PFSK-1 (cell line): ENCODE results near the gene LBHD2.

Experiments used
- FOXP2 ChIP-seq: optimal IDR thresholded peaks from 2 replicates; pipeline ENCODE3; 2011; ENCODE audit warnings: borderline replicate concordance, control low read depth, inconsistent platforms; ENCODE audit not compliant: insufficient read depth; ENCODE audit errors: extremely low read length, extremely low read depth
- POLR2AphosphoS5 ChIP-seq: IDR thresholded peaks from 2 replicates; pipeline ENCODE4 v1.6.1; 2012; ENCODE audit warnings: low read depth, mild to moderate bottlenecking, control low read depth, low read length, moderate library complexity
- SIN3A ChIP-seq: IDR thresholded peaks from 2 replicates; pipeline ENCODE4 v1.6.1; 2012; ENCODE audit warnings: mild to moderate bottlenecking, low read length, moderate library complexity, borderline replicate concordance; ENCODE audit not compliant: insufficient read depth
- TAF1 ChIP-seq: IDR thresholded peaks from 2 replicates; pipeline ENCODE4 v1.6.1; 2012; ENCODE audit warnings: low read length, control low read depth, borderline replicate concordance; ENCODE audit not compliant: insufficient read depth
- TF ChIP-seq, protein P1 (sequence below), 2 experiments: IDR thresholded peaks; 2 replicates each; pipeline versions ENCODE4 v1.6.1 to v1.8.0; 2011 to 2012; ENCODE audit warnings: low read depth in 2 of 2, low read length in 2 of 2, control low read depth in 1 of 2, inconsistent platforms in 1 of 2, mild to moderate bottlenecking in 1 of 2, moderate library complexity in 1 of 2; ENCODE audit not compliant: insufficient read depth in 1 of 2

Gene LBHD2

DNA sequence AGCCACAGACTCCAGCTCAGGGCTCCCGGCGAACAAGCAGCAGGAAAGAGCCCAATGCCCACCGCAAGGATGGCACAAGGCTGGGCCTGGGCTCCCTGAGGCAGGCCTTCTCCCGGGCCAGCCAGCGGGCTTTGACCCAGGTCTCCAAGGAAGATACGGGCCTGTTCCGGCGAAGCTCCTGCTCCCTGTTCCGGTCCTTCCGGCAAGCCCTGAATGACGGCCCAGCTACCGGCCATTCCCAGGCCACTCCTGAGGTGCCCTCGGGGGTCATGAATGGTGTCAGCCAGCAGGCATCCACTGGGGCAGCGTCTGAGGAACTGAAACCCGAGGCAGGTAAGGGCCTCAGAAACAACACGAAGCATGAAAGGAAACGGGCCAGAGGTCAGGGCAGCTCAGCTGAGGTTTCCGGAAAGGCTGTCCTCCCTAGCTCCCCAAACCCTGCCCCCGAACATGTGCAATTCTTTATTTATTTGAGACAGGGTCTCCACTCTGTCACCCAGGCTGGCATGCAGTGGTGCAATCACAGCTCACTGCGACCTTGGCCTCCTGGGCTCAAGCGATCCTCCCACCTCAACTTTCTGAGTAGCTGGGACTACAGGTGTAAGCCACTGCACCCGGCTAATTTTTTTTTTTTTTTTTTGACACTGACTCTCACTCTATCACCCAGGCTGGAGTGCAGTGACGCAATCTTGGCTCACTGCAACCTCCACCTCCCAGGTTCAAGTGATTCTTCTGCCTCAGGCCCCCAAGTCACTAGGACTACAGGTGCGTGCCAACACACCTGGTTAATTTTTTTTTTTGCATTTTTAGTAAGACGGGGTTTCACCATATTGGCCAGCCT, 16.5 kb downstream of the LBHD2 start:
- TF ChIP-seq POLR2AphosphoS5: no peak
- TF ChIP-seq TAF1: no peak
- TF ChIP-seq, protein P1, sequence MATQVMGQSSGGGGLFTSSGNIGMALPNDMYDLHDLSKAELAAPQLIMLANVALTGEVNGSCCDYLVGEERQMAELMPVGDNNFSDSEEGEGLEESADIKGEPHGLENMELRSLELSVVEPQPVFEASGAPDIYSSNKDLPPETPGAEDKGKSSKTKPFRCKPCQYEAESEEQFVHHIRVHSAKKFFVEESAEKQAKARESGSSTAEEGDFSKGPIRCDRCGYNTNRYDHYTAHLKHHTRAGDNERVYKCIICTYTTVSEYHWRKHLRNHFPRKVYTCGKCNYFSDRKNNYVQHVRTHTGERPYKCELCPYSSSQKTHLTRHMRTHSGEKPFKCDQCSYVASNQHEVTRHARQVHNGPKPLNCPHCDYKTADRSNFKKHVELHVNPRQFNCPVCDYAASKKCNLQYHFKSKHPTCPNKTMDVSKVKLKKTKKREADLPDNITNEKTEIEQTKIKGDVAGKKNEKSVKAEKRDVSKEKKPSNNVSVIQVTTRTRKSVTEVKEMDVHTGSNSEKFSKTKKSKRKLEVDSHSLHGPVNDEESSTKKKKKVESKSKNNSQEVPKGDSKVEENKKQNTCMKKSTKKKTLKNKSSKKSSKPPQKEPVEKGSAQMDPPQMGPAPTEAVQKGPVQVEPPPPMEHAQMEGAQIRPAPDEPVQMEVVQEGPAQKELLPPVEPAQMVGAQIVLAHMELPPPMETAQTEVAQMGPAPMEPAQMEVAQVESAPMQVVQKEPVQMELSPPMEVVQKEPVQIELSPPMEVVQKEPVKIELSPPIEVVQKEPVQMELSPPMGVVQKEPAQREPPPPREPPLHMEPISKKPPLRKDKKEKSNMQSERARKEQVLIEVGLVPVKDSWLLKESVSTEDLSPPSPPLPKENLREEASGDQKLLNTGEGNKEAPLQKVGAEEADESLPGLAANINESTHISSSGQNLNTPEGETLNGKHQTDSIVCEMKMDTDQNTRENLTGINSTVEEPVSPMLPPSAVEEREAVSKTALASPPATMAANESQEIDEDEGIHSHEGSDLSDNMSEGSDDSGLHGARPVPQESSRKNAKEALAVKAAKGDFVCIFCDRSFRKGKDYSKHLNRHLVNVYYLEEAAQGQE (IDR thresholded peaks at IDR 0.05; ENCODE audit: insufficient read depth in 1 of 2, low read depth in 2 of 2, low read length in 2 of 2): no peak
- no peak for TF ChIP-seq FOXP2
- TF ChIP-seq SIN3A: no peak

DNA sequence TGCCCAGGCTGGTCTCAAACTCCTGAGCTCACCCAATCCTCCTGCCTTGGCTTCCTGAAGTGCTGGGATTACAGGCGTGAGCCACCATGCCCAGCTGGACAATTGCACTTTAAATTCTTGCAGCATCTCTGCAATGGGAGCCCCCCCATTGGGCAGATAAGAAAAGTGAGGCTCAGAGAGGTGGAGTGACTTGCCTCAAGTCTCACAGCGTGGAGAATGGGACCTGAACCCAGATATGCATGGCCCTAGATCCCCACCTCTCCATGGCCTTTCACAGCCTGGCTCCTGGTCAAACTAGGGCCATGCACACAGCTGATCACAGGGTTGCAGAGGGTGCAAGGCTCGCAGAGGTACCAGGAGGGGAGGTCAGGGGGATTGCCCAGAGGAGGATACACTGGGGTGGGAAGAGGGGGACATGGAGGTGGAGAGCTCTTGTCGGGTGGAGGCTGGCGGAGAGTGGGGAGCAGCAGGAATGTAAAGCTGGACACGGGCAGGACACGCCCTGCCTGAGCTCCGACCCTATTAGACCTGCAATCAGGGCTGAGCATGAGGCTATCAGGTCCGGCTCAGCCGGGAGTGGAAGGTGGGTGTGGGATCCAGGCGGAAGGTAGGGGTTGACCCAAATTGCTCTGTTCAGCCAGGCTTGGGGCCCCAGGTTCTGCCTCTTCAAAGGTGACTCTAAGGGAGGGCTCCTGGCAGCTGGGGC, 17.4 kb downstream of the LBHD2 start:
- no peak for TF ChIP-seq TAF1
- TF ChIP-seq, protein P1 (IDR thresholded peaks at IDR 0.05; ENCODE audit: insufficient read depth in 1 of 2, low read depth in 2 of 2, low read length in 2 of 2): no peak
- no peak for TF ChIP-seq POLR2AphosphoS5
- no peak for TF ChIP-seq SIN3A
- no peak for TF ChIP-seq FOXP2

DNA sequence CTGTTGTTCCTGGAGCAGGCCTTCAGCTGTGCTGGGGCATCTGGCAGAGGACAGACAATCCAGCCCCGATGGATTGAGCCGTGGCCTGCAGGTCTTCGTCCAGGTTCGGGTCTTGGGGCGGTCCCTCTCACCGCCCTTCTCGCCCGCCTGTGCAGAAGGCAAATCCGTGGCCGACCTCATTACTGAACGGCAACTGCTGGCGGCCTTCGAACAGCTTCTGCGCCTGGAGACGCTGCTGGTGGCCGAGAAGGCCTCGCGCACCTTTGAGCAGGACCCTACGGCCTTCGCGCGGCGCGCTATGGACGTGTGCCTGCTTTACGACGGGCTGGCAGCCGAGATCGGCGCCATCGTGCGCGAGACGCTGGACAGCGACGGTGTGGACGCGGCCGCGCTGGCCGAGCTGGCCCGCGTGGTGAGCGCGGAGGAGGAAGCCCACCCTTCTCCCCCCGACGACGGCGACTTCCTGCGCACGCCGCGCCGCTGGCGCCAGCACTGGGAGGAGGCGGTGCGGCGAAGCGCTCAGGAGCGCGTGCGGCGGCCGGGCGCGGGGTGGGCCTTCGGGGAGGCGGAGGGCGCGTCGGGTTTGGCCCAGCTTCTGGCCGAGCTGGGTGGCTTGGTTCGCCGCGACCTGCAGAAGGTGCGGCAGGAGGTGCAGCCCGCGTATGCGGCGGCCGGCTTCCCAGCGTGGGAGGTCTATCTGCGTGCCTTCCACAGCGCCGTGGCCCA, 18.1 kb downstream of the LBHD2 start:
- no peak for TF ChIP-seq SIN3A
- TF ChIP-seq FOXP2: no peak
- no peak for TF ChIP-seq POLR2AphosphoS5
- no peak for TF ChIP-seq TAF1
- TF ChIP-seq, protein P1 (IDR thresholded peaks at IDR 0.05; ENCODE audit: insufficient read depth in 1 of 2, low read depth in 2 of 2, low read length in 2 of 2): no peak

DNA sequence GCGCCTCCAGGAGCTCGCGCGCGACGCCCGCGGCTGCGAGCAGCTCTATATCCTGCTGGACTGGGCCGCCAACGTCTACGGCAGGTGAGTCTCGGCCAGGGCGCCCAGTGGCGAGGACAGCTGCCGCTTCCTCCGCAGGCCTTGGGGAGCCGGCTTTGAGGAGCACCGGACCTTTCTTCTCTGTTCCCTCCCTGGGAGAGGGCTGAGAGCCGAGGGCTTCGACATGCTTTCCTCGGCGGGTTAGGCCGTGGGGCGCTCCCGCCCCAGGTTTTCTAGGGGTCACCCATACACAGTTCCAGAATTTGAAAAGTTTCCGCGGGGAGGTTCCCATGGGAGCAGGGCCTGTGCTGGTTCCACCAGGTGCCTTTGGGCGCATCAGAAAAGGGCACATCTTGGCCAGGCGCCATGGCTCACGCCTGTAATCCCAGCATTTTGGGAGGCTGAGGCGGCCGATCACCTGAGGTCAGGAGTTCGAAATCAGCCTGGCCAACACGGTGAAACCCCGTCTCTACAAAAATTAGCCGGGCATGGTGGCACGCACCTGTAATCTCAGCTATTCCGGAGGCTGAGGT, 18.8 kb downstream of the LBHD2 start:
- no peak for TF ChIP-seq TAF1
- TF ChIP-seq SIN3A: no peak
- TF ChIP-seq, protein P1 (IDR thresholded peaks at IDR 0.05; ENCODE audit: insufficient read depth in 1 of 2, low read depth in 2 of 2, low read length in 2 of 2): no peak
- no peak for TF ChIP-seq FOXP2
- TF ChIP-seq POLR2AphosphoS5: no peak
